NK-92 treated with Interleukin-12 subunit alpha and Interleukin-12 subunit beta, amount 100 ng/mL, for 24 hours (cell line): Measurements from ENCODE around the gene ZBTB45.
"Not testable (repeated sequence)": the region's sequence is repeated elsewhere in the genome, so short reads cannot be mapped to it uniquely, and the experiment has no call there.

Experiments
- DNase-seq: peaks from one replicate; lab custom pipeline; 2025; lab: John Stamatoyannopoulos, UW

The ZBTB45 gene

DNA sequence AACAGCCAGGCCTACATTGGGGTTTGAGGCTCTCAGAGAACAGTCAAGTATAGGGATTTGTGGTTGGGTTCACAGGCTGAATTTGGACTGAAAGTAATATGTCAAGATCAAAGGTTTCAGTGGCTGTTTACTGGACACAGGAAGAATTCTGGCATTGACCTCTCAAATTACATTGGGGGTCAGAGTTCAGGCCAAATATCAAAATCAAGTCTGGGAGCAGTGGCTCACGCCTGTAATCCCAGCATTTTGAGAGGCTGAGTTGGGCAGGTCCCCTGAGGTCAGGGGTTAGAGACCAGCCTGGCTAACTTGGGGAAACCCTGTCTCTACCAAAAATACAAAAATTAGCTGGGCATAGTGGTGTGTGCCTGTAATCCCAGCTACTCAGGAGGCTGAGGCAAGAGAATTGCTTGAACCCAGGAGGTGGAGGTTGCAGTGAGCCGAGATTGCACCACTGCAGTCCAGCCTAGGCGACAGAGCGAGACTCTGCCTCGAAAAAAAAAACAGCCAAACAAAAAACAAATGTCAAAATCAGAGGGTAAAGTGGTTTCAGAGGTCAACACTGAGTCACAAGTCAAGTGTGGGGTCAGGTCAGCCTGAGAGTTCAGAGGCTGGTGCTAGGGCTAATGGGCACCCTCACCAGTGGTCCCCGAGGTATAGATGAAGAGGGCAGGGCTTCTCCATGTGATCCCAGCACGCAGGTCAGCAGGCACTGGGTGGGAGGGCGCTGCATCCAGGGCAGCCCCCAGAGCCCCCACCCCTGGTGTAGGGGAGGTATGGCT, 9.3 kb downstream of the ZBTB45 start:
- no peak for DNase-seq

DNA sequence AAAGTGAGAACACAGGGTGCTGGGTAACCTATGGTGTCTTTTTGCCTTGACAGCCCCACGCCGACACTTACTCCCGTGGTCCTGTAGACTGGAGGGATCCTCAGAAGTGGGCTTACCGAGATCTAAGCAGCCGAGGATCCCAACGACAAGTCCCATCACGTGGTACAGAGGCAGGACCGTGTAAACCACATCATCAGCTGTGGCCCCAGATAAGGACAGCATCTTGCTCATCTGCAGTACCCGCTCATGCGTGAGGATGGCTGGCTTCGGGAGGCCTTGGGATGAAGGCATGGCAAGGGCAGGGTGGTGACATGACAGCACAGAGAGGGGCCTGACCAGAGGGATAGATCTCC, 9.9 kb downstream of the ZBTB45 start:
- DNase-seq: no peak

DNA sequence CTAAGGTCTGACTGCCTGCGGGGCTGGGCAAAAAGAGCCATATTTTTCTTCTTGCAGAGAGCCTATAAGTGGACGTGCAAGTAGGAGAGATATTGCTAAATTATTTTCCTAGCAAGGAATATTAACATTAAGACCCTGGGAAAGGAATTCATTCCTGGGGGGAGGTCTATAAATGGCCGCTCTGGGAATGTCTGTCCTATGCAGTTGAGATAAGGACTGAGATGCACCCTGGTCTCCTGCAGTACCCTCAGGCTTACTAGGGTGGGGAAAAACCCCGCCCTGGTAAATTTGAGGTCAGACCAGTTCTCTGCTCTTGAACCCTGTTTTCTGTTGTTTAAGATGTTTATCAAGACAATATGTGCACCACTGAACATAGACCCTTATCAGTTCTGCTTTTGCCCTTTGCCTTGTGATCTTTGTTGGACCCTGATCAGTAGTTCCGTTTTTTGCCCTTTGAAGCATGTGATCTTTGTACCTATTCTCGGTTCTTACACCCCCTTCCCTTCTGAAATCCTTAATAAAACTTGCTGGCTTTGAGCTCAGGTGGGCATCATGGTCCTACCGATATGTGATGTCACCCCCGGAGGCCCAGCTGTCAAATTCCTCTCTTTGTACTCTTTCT, 11.9 kb downstream of the ZBTB45 start:
- DNase-seq: not testable (repeated sequence)

DNA sequence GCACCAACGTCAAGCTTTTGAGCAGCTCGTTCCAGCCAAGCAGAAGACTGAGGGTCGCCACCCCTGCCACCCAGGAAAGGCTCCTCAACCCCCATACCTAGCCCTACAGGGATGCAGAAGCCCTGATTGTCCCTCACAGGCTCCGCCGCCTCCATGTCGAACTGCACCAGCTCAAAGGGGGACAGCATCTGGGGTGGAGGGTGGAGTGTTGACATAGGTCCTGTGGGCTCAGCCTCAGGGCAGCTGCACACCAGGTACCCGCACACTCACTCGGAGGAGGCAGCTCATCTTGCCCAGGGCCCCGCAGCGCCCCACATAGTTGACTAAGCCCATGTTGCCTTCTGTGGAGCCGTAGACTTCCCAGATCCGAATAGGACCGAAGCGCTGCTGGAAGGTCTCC, 19.4 kb downstream of the ZBTB45 start:
- DNase-seq: no peak

DNA sequence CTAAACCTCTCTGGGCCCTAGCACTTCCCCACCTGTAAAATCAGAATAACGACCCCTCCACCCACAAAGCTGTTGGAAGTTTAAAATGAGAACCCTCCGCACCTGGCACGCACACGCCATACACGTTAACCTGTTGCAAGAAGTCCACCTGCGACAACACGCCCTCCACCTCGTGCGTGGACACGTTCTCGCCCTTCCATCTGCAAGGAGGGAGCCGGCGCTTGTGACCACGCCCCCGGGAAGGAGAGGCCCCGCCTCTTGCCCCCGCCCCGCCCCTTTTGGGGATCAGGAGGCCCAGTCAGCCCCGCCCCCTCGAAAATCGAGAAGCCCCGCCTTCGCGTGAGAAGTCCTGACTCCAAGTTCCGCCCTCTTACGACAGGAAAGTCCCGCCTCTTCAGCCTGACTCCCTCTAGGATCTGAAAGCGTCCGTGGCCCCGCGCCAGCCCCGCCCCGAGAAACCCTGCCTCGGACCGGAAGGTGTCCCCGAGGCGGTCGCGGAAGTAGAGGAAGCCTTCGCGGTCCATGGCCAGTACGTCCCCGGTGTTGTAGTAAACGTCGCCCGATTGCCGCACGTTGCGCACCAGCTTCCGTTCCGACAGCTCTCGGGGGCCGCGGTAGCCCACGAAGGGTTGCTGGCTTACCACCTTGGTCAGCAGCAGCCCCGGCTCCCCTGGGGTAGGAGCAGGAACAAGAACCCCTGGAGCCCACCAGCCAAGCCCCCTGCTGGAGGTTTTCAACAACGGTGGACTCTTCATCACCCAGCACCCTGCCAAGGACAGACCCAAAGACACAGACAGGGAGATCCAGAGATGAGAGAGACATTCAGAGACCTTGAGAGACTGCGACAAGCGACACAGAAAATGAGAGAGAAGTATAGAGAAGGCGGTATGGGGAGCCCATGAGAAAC, 20.3 kb downstream of the ZBTB45 start:
- peak; percentile 99 for DNase-seq

DNA sequence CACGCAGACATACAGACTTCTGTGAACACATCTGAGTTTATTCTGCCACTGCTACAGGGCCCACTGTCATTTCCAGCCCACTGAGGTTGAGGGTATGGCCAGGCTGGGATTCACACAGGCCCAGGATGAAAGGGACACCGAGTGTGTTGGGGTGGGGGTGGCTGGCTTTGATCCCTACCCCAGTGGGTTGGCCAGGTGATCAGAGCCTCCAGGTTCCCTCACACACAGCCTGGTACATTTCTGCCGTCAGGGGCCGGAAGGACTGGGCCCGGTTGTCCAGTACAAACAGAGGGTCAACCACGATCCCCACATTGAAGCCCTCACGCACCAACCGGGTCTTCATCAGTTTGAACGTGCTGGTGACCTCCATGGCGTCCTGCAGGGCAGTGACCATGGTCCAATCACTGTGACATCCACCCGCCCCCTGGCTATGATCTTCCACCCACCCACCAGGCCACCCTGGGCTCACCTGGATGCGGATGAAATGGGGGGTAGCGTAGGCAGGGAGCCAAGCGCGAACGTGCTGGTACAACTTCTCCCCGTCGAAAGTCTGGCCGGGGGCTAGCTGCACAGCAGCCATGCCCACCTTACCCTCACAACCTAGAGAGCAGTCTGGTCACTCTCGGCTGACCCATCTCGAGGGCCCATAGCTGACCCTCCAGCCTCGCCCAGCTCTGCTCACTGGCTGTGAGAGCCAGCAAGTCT, 21.1 kb downstream of the ZBTB45 start:
- no peak for DNase-seq

DNA sequence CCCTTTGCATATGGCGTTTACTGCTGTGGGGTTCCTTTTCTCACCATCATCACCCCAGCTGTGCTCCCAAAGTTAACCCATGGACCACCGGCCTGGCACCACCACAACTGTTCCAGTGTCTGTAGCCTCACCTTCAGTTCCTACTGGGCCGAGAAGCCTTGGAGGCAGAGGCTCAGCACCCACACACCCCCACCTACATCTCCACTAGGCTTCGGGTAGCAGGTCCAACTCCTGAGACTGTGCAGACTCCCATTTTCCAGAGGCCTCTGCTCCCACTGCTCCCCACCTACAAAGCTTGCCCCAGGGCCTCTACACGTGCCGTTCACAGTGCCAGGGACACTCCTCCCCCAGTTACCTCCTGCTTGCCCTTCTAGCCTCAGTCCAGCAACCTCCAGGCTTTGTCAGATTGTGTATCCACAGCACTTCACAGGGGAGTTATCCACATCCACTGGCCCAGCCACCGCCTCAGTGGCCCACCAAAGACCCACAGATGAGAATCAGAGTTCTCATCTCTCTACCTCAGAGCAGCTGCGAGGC, 21.9 kb downstream of the ZBTB45 start:
- no peak for DNase-seq

DNA sequence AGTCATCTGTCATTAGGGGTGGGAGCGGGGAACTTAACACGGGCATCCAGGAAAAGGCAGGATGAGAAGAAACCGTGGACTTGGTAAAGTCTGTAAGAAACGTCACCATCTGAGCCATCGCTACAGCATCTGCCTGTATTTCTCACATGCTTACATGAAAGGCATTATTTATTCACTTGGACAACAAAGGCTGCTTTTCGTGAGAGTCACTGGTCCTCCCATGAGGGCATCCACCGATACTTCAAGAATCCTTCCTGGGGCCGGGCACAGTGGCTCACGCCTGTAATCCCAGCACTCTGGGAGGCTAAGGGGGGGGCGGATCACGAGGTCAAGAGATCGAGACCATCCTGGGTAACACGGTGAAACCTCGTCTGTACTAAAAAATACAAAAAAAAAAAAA, 27.3 kb downstream of the ZBTB45 start:
- DNase-seq: no peak

DNA sequence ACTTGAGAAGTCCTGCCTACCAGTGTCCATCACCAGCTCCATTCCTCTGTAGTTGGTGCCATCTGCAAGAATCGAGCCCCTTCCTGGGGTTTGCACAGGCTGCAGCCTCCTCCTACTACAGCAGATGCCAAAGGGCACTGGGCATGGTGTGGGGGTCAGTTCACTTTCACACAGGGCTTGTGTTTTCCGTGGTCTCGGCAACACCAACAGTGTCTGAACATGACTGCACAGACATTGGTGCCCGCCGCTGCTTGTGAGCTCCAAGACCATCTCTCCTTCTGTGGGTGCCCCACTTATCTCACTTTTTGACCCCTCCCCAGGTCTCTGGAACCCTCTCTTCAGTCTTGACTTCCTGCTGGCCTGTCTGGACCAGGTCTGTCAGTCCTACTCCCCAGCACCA, 28.2 kb downstream of the ZBTB45 start:
- no peak for DNase-seq

DNA sequence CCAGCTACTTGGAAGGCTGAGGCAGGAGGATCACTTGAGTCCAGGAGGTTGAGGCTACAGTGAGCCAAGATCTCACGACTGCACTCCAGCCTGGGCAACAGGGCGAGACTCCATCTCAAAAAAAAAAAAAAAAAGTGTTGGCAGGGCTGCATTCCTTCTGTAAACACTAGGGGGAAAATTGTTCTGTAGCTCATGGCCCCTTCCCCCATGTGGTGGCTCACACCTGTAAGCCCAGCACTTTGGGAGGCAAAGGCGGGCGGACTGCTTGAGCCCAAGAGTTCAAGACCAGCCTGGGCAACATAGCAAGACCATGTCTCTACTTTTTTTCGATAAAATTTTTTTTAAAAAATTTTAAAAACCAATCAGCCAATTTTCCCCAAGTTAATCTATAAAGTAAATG, 35.3 kb downstream of the ZBTB45 start:
- not testable (repeated sequence) for DNase-seq

DNA sequence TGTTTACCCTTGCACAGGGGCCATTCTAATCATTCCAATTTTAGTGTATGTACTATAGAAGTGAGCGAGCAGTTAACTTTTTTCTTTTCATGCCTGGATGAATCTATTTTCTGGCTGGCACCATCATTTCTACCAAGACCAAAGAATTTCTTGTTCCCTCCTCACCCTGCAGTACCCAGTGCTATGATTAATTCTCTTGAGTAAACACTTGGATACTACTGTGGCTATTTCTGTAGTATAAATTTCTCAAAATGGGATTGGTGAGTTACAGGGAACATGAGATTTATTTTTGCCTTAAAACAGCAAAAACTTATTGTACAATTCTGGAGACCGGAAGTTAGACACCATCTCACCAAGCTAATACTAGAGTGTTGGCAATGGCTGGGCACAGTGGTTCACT, 35.8 kb downstream of the ZBTB45 start:
- no peak for DNase-seq

DNA sequence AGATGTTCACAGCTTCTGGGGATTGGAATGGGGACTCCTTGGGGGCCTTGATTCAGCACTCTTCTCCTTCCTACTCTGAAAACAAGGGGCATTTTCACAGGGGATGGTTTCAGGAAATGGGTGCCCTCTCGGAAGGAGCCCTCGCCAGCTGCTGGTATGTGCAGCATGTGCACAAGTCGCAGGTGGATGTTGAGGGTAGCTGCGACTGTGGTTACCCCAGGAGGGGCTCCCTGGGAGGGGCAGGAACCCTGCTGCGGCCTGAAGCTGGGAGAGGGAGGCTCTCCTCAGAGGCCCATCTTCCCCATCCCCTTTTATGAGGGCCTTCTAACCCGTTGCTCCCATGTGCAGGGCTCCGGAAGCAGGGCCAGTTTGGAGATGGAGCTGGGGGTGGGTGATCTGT, 37.2 kb downstream of the ZBTB45 start:
- DNase-seq: no peak

DNA sequence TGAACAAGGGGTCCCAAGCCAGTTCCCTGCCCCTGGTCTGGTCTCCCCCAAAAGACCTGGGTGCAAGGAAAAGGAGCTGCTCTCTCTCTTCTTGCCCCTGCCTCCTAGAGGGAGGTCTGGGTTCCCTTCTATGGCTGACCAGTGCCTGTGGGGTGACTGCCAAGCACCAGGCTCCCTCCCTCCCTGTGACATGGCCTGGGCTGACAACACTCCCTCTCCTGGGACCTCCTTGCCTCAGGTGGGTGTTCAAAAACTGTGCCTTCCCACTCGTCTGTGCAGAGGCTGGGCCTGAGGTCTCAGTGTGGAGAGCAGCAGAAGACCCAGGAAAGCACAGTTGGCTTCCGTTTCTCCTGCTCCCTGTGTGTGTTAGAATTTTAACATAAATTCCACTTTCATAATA, 38.8 kb downstream of the ZBTB45 start:
- DNase-seq: no peak

DNA sequence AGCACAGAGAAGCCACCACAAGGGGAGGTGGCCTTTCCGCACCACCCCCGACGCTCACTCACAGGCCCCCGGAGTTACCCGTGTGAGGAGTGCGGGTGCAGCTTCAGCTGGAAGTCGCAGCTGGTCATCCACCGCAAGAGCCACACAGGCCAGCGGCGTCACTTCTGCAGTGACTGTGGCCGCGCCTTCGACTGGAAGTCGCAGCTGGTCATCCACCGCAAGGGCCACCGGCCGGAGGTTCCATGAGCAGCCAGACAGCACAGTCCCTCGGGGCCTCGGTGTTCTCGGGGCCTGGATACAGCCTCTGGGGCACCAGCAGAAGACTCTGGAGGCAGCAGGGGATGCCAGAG, 39.2 kb downstream of the ZBTB45 start:
- no peak for DNase-seq

DNA sequence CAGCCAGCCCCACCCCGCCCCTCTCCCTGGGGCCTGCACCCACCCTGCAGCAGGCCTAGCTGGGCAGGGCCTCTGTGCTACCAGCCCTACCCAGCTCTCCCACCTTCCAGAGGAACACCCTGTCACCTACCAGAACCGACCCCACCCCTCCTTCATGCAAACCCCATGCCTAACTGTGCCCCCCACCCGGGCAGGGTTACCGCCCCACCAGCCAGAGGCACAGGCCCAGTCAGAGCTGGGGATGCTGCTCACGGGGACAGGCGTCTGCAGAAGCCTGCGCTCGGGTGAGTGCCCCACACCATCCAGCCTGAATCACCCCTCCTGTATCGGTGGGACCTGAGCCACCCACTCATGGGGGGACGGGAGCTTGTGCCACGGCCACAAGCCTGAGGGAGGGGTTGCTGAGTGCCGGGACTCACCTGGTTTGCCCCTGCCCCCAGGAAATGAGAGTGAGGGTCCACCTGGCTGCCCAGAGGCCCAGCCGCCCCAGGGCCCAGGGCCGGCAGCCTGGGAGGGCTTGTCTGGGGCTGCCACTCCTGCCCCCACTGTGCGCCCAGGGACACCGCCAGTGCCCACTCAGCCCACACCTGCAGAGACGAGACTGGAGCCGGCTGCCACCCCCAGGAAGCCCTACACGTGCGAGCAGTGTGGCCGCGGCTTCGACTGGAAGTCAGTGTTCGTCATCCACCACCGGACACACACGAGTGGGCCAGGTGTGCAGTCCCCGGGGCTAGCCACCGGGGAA, 39.7 kb downstream of the ZBTB45 start:
- no peak for DNase-seq

DNA sequence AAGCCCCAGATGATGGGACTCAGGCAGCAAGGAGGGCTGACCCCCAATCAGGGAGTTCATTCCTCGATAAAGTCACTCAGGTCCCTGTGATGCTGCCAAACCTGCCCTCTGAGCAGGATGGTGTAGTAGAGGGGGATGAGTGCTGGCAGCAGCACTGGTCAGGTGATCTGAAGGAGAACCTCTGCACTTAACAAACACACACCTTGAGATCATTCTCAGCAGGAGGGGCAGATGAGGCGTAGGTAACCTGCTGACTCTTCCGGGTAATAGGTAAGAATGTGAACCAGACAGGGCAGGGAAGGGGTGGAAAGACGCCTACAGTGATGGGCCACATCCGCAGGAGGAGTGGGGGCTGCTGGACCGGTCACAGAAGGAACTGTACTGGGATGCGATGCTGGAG, 40.3 kb downstream of the ZBTB45 start:
- DNase-seq: no peak

DNA sequence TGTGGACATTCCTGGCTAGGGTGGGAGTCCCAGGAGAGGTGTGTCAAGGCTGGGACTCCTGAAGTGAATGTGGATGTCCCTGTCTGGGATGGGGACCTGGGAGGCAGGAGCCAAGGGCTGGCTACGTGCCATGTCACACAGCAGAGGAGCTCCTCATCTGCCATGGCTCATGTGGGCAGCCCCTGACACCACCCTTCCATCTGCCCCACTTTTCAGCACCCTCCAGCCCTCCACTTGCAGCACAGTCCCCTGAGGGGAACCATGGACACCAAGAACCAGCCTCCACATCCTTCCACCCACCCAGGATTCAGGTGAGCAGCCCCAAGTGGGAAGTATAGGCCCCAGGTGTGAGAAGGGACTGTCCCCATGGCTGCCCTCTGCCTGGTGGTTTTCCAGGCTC, 41.7 kb downstream of the ZBTB45 start:
- DNase-seq: no peak

DNA sequence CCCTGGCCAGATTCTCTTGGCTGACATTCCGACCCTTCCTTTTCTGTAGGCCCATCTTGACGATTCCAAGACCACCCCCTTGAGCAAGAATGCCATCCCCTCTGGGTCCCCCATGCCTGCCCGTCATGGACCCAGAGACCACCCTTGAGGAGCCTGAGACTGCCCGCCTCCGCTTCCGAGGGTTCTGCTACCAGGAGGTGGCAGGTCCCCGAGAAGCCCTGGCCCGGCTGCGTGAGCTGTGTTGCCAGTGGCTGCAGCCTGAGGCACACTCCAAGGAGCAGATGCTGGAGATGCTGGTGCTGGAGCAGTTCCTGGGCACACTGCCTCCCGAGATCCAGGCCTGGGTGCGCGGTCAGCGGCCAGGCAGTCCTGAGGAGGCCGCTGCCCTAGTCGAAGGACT, 42.5 kb downstream of the ZBTB45 start:
- no peak for DNase-seq

DNA sequence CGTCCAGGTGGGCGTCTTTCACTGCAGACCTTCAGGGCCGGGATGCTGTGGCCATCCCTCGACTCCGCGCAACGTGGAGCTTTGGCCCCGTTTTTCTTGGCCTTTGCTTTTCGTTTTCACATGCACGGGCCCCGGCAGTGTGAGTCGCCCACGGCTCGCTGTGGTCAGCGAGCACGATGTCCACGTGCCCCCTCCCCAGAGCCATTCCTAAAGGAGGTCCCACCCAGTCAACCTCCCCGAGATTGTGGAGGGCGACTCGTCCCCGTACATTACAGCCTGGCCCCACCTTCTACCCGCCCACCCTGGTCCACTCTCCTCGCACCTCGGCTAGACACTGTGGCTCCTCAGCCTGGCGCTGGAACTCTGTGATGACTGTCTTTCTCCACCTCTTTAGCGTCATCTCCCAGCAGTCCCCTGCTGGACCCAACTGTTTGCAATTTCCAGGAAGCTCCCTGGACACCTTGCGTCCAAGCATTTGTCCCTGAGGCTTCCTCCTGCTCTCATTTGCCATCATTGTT, 43.1 kb downstream of the ZBTB45 start:
- no peak for DNase-seq

DNA sequence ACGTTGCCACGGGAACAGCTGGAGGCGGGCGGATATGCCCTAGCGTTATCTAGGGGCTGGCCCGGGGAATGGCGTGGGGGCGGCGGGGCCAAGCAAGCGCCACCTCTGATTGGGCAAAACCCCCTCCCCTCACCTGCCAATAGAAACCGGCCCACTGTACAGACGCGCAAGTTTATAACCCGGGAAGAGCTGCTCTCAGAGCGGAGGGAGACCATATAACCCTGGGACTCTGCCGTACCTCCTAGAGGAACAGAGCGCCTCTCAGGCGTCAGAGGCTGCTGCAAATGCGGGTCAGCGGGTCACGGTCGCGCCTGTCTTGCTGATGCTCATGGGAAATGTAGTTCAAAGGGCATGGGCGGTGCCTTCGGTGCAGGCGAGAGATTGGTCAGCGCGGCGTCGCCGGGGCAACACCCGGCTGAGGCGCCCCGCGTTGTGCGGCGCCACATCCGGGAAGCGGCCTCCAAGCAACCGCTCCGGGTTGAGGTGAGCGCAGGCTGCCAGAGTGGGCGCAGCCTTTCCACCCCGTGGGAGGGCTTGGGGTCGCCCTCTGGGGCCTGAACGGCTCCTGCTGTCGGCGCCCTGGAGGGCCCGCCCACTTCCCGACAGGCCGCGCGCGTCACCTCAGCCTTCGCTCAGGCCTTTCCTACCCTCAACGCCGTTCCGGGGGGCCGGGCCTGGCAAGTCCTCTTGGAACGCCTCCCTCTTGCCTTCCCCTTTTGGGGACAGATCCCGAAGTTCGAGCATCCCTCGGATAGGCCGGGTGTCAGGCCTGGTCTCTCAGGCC, 43.7 kb downstream of the ZBTB45 start, which contains the start of gene ZNF446:
TSS of gene ZNF446 (plus strand) at position 639 of the 784 bp plus-strand sequence. CDS start 867 bp downstream, outside the sequence.
- peak; percentile 97 for DNase-seq
